HG03520 (cell line): ENCODE results near the gene TBXA2R.

Experiments
- ATAC-seq: cut with Tn5 transposase; IDR thresholded peaks from one replicate; pipeline ENCODE4 v1.9.1; 2021; ENCODE audit warnings: mild to moderate bottlenecking, moderate library complexity; ENCODE audit not compliant: unreplicated experiment

TBXA2R gene

DNA sequence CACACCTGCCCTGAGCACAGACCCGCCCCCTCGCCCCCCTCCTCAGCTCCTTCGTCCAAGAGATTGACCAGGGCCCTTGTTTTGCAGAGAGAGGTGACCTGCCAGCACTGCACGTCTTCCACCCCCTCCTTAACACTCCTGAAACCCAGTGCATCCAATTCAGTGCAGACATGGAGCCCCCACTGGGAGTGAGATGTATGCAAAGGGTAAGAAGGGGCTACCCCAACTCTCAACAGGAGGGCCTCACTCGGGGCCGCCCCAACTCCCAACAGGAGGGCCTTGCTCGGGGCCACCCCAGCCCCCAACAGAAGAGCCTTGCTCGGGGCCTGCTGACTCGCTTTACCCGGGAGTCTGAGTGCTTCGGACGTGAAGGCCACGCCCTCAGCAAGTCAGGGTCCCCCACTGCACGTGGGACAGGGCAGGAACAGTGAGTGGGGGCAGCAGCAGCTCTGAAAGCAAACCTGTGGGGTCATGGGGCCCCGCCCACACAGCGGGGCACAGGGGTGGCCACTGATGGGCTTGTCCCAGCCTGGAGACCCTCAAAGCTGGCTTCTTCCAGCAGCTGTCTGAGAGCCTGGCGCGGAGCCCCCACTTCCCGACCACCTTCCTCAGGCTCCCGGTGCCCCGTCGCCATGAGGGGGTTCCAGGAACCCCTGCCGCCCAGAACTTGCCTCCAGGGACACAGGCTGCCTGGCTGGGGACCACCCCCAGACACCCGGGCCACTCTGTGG is 14.3 kb upstream of the TBXA2R start:
- no peak for ATAC-seq

DNA sequence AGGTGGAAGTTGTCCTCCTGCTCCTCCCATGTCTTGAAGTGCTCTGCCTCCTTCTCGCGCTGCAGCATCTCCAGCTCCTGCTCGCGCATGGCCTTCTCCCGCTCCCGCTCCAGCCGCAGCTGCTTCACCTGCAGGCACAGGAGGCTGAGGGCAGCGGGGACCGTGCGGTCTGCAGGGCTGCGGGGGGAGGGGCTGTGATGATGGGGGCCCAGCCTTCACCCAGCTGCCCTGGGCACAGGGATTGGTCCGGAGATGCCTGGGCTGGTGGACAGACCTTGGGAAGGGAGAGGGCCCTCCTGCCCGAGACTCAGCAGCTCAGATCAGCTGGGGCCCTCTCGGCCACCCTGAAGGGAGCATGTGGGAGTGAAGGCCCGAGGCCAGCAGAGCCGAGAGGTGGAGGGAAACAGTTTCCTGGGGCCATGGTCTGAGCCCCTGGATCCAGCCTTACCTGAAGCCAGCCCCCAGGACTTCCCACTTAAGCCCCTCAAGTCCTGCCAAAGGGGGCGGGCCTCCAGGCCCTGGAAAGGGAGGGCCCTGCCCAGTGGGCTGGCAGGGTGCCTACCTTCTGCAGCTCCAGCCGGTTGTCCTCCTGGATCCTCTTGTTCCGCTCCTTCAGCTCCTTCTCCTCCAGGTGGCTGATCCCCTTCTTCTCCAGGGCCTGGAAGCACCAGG is 13.6 kb upstream of the TBXA2R start:
- no peak for ATAC-seq

DNA sequence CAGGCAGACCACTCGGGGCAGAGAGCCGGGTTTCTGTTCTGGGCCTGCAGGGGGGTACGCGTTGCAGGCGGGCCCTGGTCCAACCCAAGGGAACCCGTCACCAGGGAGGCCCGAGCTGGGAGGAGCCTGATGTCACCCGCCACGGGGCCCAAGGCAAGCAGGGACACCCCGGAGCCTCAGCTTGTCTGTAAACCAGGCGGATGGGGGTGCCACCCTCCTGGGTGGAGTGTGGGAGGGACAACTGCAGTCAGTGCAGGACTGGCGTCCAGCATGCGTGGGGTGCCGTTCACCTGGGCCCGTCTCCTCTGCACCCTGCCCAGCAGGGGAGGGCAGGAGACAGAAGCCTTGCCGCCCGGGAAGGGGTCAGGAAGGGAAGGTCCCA is 12.9 kb upstream of the TBXA2R start:
- ATAC-seq = no peak

DNA sequence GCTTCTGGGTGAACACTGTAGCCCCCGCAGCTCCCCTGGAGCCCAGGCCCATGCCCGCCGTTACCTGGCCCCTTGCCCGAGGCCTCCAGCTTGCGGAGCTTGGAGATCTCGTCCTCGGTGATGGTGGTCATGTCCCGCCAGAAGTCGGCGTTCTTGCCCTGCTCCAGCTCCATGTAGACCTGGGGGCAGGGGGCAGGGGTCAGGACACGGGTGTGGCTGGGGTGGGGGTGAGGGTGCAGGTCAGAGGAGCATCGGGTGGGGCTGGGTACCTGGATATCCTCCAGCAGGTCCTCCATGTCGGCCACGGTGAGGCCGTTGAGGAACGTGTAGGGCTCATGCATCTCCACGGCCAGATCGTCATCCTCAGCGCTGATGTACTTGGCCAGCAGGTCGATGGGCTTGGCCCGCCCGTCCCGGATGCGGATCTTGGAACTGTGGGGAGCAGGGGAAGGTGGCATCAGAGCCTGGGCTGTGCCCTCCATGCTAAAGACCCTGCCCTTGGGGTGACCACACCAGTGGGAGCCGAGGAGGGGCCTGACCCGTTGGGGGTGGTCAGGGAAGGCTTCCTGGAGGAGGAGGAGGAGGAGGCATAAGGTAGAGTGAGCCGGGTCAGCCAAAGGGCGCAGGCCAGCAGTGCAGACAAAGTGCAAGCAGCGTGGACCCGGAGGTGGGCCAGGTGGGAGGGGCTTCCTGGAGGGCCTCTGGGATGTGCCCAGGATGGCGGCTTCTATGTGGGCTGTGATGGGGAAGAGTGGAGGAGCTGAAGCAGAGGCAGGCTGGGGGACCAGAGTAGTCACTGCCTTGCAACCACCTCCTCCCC is 12.3 kb upstream of the TBXA2R start:
- no peak for ATAC-seq

DNA sequence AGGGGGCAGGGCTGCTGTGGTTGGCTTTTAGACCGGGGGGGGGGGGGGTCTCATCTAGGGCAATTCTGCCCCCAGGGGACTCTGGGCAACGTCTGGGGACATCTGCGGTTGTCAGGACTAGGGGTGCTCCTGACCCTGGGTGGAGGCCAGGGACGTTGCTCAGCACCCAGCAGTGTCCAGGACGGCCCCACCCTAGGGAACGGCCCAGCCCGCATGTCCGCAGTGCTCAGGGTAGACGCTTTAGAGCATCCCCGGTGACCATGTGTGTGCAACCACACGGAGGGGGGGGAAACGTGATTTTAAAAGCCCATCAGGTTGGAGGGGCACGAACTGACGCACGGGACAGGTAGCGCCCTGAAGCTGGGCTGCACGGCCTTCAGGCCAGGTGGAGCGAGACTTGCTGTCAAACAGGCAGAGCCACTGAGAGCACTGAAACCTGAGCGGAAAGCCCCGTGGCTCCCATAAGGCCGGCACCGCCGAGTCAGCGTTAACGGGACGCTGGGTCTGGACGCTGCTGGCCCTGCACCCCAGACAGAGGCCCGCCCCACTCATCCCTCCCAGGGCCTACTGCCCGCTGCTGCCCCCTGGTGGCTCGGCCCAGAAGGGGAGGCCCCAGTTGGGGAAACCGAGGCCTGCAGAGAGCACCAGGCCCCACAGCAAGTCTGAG is 11.6 kb upstream of the TBXA2R start:
- ATAC-seq = no peak

DNA sequence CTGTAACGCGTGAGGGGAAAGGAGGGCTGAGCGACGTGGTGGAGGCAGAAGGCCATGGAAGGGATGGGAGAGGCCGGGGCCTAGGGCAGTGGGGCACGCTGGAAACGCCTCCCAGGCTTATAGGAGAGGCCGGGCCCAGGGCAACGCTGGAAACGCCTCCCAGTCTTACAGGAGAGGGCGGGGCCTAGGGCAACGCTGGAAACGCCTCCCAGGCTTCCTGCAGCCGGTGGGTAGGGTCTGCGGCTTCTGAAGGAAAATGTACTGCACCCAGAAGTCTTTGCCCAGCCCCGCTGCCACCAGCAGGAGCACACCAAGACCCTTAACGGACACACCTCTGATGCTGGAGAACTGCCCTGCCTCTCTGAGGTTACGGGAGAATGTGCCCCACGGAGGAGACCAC is 10.8 kb upstream of the TBXA2R start:
- no peak for ATAC-seq

DNA sequence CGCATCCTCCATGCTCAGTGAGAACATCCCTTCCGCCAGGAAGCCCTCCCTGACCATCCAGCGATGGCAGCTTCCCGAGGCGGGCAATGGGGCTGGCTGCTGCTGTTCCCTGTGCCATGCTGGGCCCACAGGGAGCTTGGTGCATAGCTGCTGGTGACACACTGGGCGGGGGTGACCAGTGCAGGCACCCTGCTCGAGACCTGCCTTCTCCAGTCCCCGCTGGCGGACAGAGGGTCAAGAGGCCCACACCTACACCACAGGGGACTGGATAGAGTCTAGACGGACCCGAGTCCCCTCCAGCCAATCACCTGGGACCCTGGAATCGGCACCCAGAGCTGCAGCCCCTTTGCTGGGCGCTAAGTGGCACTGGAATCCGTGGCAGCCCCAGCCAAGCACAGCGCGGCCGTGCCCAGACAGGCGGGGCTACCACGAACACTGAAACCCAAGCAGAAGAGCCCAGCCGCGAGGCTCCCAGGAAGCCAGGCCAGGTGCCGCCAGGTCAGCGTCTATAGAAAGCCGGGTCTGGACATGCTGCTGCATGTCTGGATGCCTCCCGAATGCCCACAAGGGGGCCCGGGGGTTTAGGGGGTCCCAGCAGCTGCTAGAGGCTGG is 9.0 kb upstream of the TBXA2R start:
- no peak for ATAC-seq

DNA sequence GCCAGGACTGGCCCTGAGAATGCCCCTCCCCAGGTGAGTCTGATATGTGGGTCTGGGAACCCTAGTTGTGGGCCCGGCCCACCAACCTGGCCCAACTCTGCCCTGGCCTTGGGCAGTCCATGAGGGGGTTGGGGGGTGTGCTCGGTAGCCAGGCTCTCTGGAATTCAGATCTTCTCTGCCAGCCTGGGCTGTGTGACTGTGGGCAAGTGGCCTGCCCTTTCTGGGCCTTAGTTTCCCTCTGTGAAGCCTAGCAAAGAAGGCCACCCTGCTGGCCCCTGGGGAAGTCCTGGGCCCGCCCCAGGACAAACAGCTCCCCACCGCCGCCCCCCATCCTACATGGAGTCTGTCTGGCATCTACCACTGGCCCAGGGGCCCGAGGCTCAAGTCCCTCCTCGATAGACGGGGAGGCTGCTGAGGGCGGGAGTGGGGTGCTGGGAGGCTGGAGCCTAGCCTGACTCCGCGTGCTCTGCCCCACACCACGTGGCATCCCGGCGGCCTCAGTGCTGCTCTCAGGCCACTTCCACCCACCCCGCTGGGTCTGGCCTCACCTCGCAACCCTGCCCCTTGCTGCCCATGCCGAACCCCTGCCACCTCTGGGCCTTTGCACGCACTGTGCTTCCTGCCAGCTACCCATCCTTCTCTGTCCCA is 8.3 kb upstream of the TBXA2R start:
- no peak for ATAC-seq

DNA sequence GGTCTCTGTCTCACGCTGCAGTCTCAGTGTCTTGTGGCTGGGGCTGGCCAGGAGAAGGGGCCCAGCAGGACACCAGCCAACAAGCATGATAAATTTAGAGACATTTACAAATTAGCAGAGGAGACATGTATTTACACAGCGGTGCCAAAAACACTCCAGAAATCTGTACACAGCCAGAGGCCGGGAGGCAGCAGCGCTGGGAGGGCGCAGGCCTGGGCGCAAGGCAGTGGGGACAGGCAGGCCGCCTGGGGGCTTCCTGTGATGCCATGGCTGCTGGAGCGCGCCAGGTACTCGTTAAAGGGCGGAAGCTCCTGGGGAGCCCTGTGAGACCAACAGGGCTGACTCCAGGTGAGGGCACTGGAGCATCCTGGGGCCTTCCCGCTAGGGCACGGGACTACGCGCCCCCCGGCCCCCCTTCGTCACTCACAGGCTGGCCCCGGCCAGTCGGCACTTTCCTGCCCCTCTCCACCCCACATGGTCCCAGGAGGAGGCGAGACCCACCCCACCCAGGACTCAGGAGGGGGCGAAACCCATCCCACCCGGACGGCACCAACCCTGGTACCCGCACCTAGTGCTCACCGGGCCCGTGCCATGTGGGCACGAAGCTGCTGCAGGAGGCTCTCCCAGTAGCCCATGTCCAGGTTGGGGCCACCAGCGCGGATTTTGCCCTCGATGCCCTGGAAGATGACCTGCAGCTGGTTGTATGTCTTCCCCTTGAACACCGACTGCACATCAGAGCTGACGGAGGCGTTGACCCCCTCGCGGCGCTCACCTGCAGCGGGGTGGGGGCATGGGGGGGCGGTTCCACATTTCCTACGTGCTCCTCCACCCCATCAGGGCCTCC is 7.4 kb upstream of the TBXA2R start:
- no peak for ATAC-seq

DNA sequence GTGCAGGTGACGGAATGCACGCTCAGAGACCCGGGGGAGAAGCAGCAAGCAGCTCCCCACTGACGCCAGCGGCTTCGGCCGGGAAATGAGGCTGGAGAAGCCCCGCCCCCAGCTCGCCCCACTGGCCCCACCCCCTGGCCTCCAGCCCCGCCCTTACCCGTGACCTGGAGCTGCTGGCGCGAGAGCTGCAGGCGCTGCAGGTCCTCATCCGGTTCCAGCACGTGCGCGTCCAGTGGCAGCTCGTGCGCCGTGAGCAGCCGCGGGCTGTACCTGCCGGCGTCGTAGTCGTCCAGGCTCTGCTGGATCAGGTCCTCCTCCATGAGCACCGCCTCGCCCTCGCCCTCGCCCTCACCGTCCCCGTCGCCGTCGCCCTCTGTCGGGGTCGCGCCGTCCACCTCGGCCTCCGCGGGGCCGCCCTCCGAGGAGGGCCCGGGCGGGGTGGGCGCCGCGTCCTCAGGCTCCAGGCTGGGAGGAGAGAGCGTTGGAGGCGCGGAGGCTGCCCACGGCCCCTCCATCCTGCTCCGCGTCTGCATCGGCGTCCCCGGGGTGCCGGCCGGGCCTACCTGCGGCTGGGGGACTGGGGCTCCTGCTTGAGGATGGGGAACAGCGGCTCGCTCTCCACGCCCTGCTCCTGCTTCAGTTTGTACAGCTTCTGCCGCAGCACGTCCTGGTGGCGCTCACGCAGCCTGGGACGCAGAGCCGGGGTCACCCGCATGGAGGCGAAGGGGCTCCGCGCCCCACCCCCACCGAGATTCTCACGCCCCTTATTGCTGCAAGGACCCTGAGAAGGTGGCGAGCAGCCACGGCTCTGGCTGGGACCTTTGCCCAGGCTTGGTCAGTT is 6.4 kb upstream of the TBXA2R start:
- no peak for ATAC-seq

DNA sequence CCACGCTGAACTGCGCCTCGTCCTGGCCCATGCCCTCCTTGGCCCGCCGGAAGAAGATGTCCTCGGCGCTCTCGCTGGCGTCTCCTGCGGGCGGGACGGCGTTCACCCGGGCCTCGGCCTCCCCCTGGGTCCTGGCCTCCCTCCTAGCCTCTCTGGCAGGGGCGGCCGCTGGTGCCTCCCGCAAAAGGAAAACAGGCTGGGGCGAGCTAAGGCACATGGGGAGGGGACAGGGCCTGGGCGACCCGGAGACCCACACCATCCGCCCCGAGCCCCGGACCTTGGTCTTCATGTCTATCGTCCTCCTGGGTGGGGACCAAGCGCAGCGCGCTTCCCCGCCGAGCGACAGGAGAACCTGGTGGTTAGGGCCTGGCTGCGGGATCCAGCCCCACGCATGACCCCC is 5.7 kb upstream of the TBXA2R start:
- ATAC-seq = no peak

DNA sequence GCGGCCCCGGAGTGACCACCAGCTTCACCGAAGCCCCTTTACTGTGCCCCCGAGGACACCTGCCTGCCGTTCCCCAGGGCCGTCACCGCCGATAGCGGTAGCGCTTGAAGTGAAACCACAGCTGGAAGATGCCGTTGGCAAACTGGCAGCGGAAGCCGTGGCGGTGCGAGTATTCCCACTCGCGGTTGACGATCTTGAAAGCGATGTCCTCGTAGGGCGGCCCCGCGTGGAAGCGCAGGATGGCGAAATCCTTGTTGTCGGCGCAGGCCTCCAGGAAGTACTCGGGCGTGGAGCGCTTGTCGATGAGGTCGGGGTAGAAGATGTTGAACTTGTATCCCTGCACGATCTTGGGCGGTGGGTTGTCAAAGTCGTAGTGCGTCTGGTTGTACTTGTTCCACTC is 5.2 kb upstream of the TBXA2R start:
- no peak for ATAC-seq

DNA sequence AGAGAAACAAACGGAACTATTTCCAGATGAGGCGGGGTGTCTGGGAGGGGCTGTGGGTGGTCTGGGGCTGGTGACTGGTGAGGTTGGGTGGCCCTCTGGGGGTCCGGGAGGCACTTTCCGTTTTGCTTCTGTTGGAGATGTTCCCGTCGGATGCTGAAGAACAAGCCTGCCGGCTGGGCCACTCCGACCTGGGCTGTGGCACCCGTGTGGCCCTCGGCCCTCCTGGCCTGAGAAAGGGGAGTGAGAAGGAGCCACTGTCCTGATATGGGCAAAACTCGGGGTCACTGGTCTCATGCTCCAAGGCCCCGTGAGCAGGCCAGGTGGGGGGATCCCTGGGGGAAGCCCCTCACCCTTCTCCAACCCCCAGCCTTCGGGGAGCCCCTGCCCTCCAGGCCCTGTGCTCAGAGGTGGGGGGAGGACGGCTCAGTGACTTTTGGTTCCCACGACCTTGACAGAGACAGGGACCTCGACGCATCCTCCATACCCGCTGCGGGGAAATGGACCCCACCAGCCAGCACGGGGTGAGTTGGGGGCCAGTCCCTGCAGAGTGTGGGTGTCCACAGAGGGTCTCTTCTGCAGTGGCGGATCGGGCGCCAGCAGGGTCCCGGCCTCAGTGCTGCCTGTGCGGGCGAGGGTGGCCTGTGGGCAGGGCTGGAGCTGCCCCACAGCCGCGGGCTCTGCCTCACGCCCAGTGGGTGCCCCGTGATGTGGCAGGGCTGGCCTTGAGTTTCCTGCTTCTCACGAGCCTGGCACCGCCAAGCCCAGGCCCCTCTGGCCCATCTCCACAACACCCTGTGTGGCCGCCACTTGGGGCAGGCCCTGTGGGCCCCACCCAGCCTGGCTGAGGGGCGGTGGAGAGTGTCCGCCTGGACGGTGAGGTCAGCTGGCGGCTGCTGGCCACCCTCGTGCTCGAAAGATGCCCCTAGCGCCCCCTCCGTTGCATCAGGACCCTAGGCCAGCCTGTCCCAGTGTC is 4.4 kb upstream of the TBXA2R start:
- no peak for ATAC-seq

DNA sequence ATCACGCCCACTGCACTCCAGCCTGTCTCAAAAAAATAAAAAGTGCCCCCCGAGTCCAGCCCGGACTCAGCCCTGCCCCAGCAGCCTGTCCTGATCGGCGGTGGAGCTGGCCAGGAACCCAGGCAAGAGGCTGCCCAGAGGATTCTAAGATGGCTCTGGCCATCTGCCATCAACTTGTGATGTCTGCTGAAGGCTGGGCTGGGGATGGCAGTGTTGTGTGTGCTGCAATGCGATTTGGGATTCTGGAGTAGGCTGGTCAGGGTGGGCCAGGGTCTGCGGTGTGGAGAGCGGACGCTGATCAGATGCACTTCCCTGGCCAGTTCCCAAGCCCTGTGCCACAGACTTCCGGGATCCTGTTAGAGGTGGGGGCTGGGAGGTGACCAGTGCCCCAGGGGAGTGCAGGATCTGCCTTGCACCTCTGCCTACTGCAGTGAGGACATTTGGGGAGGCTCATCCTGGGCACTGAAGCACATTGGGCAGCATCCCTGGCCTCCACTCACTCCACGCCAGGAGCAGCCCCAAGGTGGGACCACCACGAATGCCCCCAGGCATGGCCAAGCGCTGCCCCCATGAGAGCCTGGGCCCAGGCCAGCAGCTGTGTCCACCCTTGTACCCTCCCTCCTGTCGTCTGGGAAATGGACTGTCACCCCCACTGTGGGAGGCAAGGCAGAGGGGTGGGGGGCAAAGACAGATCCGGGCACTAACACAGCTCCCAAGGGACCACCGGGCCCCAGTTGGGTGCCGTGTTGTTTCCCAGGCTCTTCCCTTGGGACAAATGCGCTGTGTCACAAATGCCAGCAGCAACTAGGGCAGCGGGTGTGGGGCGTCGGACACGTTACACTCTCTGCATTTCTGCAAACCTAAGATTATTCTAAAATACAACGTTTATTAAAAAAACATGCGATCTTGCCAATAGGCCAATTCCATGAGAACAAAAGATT is 3.4 kb upstream of the TBXA2R start:
- ATAC-seq = no peak

DNA sequence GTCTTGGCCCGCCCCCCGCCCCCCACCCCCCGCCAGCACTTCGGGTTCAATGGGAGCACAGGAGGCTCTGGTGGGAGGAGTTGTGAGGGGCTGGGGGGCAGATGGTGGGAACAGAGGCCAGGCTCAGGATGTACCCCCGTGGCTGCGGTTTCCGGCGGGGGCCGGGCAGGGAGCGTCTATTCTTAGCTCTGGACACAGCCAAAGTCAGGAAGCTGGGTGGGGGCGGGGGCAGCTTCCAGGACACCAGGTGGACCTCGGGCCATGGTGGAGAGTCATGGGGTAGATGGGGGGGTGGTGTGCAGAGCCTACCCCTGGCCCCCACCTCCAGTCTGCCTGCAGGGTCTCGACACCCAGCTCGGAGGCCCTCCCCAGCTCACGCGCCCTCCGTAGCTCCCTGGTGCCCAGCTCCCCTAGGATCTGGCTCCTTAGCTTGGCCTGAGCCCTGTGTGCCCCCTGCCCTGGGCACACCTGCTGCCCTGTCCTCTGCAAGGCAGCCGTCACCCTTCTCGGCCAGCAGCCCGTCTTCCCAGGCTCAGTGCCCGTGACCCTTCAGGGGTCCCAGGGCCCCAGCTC is 2.2 kb upstream of the TBXA2R start:
- ATAC-seq = no peak

DNA sequence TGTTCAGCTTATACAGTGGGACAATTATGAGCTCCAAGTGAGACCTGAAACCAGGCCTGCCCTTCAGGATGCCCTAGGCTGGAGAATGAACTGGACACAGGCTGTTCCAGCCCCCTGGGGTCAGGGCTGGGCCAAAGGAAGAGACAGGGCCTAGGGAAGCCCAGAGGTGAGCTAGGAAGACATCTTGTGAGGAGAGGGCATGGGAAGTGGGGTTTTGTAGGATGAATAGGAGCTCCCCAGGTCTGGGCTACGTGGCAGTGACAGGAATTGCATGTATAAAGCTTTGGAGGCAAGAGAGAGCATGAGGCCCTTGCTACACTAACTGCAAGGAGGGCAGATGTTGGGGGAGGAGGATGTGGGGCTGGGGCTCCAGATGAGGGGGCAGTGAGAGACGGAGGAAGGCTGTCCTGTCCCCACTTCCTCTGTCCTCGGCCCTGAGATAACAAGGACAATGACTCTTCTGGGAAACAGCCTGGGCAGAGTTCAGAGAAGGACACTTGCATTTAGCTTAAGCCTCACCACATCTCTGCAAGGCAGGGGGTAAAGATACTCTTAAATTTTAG is 1.5 kb upstream of the TBXA2R start:
- no peak for ATAC-seq
